Cardiac fibroblast (primary cell): ENCODE results near the gene LRP5.
A peak's percentile ranks its signal among the peaks of the same experiment; 100 is the strongest.

Source experiments
- DNase-seq, 2 donors: peaks; one replicate each; pipeline versions ENCODE4 v3.0.0 to v3.0.0-alpha.2; 2010; ENCODE audit warnings: low read depth in 2 of 2
- H3K4me3 ChIP-seq, 2 donors: replicated peaks in 1 of 2; 1 replicate in 1 of 2; 2 replicates in 1 of 2; pipeline ENCODE4 v1.5.1; 2011; ENCODE audit warnings: low read depth in 2 of 2, low read length in 2 of 2, mild to moderate bottlenecking in 2 of 2, moderate library complexity in 1 of 2
- TF ChIP-seq, protein P1 (sequence below): IDR thresholded peaks from one replicate; pipeline ENCODE4 v1.5.1; 2011; ENCODE audit warnings: low read depth, mild to moderate bottlenecking, low read length, inconsistent platforms

The LRP5 gene

DNA sequence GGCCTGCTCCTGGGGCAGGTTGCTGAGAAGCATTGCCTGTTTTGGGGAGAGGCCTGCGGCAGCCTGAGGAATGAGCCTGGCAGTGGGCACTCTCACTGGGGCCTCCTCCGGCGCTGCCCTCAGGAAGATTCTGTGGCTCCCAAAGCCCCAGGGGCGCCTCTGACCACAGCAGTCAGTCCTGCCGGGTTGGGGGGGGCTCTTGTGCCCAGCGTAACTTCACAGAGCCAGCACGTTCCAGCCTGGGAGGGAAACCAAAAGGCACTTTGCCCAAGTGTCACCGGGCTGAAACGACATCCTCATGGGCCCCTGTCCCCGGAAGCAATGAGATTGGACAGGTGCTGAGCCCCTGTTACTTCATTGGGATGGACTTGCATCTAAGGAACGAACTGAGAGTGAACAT lies 4.3 kb upstream of the LRP5 start:
- DNase-seq: no peak
- TF ChIP-seq, protein P1, sequence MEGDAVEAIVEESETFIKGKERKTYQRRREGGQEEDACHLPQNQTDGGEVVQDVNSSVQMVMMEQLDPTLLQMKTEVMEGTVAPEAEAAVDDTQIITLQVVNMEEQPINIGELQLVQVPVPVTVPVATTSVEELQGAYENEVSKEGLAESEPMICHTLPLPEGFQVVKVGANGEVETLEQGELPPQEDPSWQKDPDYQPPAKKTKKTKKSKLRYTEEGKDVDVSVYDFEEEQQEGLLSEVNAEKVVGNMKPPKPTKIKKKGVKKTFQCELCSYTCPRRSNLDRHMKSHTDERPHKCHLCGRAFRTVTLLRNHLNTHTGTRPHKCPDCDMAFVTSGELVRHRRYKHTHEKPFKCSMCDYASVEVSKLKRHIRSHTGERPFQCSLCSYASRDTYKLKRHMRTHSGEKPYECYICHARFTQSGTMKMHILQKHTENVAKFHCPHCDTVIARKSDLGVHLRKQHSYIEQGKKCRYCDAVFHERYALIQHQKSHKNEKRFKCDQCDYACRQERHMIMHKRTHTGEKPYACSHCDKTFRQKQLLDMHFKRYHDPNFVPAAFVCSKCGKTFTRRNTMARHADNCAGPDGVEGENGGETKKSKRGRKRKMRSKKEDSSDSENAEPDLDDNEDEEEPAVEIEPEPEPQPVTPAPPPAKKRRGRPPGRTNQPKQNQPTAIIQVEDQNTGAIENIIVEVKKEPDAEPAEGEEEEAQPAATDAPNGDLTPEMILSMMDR: no peak
- no peak overlapping the region for H3K4me3 ChIP-seq

DNA sequence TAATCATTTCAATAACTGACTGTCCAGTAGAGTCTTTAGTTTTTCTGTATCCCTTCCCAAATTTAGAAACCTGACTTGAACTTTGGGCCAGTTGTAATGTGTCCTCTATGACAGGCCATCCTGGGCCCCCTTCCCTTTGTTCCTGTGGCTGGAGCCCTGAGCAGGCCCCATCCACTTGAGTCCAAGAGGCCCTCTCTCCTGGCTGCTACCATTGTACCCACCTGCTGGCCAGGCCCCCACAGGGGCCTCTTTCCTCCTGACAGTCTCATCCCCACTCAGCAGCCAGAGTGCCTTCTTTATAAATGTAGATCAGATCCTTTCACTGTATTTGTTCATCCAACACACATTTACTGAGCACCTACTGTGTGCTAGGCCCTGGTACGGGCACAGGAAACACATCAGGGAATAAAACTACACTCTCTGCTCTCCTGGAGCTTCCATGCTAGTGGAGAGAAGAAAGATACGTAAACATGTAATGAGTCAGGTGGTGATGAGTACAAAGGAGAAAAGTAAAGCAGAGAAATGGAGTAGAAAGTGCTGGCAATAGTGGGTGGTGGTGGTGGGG lies 2.7 kb upstream of the LRP5 start:
- no peak for DNase-seq
- TF ChIP-seq, protein P1: no peak
- H3K4me3 ChIP-seq: no peak overlapping the region

DNA sequence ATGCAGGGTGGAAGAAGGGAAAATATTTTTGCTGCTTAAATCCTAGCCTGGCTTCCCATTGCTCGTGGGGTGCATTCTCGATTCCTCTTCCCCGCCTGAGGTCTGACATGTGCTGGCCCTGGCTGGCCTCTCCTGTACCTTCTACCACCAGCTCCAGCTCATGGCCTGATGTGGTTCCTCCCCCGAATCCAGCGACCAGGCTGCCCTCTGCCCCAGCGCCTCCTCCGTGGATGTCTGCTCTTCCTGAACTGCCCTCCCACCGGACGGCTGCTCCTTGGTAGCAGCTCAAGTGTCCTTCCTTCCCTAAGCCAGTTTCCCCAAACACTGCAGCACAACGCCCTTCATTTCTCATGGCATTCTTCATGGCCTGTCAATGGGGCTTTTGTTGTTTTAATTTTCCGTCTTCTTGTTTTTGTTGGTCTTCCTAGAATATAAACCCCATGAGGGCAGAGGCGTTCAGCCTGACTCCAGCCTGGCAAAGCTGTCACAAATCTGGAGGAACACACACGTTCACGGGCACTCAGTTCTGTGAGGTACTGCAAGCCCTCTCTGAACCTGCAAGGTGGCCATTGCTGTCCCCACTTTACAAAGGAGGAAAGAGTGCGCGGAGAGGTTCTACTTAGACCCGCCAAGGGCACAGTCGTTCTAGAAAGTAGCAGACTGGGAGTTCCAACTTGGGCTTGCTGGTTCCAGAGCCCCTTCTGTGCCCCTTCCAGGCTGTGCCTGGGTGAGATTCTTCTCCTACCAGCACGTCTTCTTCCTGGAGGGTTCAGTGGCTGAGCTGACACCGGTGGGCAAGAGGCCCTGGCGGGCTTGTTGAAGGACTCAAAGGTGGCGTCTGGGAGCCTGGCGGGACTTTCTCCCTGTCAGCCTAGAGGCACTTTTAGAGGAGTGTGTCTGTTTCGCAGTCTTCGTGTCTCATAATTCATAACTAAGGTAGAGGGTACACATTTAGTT lies 953 bp upstream of the LRP5 start:
- DNase-seq: no peak
- peak overlapping the region in 1 of 2 donors; percentile 30 for H3K4me3 ChIP-seq
- TF ChIP-seq, protein P1: no peak

DNA sequence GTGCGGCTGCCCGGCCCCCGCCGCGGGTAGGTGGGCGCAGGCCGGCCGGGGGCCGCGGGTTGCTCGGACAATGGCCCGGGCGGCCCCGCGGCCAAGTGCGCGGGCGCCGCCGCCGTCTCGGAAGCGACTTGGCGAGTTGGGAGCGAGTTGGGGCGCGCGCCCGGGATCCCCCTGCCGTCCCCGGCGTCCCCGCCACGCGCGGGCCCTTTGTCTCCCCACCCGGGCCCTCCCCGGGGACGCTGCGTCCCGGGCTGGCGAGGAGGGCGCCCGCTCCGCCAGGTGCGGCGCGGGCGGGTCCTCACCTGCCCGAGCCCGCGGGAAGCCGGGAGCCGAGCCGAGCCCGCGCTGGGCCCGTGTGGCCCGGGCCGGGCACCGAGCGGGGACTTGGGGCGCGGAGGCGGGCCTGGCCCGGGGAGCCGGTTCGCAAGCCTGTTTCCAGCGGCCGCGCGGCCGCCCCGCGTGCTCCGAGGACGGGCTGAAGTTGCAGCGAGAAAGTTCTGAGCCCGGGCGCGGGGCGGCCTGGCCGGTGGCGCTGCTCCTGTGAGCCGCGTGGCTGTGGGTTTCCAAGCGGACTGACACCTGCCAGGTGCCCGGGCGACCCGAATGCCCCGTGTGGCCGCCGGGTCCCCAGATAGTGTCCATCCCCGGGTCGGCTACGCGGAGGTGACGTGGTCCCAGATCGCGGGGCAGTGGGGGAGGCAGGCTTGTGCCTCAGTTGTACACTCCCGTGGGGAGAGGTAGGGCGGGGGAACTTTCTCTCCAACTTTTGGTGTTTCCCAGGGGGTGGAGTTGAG lies 586 bp downstream of the LRP5 start:
- DNase-seq: no peak
- peak overlapping the region; percentile 59 to 62 for H3K4me3 ChIP-seq
- TF ChIP-seq, protein P1: no peak

DNA sequence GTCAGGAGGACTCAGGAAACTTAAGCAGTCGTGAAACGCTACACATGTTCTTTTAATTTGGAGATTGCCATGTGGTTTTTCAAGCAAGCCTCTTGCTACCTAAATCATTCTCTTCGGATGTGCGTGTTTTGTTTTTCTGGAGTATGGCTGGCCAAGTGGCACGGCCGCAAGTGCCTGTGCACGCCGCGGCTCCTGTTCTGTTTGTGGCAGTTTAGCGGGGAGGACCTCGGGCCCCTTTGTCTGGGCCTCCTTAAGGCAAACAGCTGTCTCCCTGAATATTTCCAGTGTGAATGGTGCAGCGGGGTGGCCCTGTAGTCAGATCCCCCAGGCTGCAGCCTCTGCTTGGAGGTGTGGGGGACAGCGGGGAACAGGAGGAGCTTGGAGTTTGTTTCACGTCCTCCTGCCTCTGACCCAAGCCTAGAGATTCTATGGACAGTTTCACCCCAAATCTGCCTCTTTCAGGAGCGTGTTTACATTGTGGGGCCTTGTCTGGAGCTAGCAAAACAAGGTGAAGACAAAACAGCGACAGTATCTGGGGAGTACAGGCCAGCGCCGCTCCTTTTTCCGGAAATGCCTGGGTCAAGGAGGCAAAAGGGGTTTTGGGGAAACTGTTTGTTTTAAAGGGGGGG lies 1.3 kb downstream of the LRP5 start:
- DNase-seq: peak in 1 of 2 donors; percentile 32
- TF ChIP-seq, protein P1: no peak
- peak overlapping the region; percentile 59 to 62 for H3K4me3 ChIP-seq
